Measurements from ENCODE around the gene XIST. TPM values are rescaled to one million over a fixed set of nuclear protein-coding genes. Genes with fewer than 3 reads are reported as not detected.
"Not testable (repeated sequence)": the region's sequence is repeated elsewhere in the genome, so short reads cannot be mapped to it uniquely, and the experiment has no call there.

XIST gene
- total RNA-seq, 2 experiments from 2014 or later, result not detected

DNA sequence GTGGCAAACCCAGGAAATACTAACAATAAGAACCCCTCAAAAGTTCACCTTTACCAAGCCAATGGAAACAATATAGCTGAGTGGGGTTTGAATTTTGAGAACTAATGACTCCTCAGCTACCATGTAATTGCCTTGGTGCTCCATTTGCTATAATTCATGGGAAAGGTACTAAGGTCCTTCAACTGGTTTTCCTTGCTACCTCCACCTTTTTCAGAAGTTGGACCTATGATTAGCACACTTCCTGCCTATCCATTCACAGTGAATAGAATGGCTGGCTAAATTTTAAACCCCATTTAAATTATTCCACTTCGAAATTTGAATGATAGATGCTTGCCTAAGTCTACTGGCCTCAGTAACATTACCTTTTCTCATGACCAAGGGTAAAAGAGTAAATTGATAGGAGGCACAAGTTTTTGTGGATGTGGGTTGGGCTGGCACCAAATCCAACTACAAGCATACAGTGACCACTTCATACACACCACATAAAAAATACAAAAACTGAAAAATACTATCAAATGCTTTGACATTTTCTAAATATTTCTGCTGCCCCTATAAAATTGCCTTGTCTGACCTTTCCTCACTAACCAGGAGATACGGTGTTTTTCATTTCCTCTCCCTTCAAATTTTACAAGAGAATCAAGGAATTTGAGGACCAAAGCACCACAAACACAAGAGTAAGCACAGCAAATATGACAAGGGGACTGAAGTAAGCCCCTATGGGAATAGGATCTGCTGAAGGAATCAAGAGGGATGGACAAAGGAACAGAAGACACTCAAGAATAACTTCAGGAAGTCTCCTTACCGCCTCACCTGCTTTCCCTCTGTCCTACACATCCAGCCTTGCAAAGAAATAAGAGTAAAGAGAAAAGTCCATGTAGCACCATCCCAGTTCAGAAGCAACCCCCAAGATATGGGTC is 34.1 kb downstream of the XIST start:
- H3K4me1 Mint-ChIP-seq (ENCODE audit: low read depth), result no peaks in the 10 kb centered on the region
- CTCF ChIA-PET, result no interaction called here
- H3K36me3 Mint-ChIP-seq (ENCODE audit: low read depth), result no peaks in the 10 kb centered on the region
- intact Hi-C loops (cut with micrococcal nuclease), result no loop called here
- no peak for DNase-seq
- POLR2A ChIA-PET, result no interaction called here
- H3K27ac Mint-ChIP-seq, result no peak overlapping the region
- ATAC-seq, result no peak
- no peaks in the 10 kb centered on the region for H3K9me3 Mint-ChIP-seq
- TF ChIP-seq, protein P1, sequence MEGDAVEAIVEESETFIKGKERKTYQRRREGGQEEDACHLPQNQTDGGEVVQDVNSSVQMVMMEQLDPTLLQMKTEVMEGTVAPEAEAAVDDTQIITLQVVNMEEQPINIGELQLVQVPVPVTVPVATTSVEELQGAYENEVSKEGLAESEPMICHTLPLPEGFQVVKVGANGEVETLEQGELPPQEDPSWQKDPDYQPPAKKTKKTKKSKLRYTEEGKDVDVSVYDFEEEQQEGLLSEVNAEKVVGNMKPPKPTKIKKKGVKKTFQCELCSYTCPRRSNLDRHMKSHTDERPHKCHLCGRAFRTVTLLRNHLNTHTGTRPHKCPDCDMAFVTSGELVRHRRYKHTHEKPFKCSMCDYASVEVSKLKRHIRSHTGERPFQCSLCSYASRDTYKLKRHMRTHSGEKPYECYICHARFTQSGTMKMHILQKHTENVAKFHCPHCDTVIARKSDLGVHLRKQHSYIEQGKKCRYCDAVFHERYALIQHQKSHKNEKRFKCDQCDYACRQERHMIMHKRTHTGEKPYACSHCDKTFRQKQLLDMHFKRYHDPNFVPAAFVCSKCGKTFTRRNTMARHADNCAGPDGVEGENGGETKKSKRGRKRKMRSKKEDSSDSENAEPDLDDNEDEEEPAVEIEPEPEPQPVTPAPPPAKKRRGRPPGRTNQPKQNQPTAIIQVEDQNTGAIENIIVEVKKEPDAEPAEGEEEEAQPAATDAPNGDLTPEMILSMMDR (IDR thresholded peaks at IDR 0.05), result no peak
- no peak overlapping the region for H3K4me3 Mint-ChIP-seq
- peaks cover 2% of the 10 kb centered on the region for H3K27me3 Mint-ChIP-seq

DNA sequence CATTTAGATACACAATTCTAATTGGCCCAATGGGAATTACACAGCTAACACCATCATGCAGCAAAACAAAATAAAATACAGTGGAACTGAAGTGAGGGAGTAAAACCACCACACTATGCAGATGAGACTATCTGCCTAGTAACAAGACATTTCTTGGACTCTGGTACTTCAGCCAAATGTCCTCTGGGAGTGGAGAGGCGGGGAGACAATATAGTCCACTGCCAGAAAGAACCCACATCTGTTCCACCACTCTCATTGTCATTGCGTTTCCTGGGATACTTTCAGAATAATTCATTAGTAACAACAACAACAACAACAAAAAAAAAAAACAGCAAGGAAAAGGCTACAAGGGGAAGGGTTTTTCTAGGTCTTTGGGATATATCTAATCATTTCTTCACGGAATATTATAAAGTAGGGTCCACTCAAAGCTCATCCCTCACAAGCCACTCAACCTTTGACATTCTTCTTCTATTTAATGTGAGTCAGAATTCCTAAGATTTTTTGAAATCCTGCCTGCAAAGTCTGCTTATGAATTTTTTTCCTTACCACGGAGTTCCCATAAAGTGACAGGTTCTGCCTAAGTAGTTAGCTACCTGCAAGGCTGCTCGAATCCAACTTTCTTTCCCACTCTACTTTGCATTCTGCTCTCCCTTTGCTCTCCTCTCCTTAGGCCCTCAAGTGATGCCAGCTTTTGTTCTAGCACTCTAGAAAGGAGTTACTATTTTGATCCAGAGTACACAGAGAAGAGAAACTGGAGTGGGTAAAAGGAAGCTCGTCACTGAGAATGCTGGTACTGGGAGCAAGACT is 34.9 kb downstream of the XIST start:
- Mint-ChIP-seq H3K36me3 (ENCODE audit: low read depth) (no peaks in the 10 kb centered on the region), H3K27ac (no peak overlapping the region), H3K4me1 (ENCODE audit: low read depth) (no peaks in the 10 kb centered on the region), H3K9me3 (no peaks in the 10 kb centered on the region), H3K4me3 (no peak overlapping the region), H3K27me3 (peaks cover 2% of the 10 kb centered on the region)
- intact Hi-C loops (cut with micrococcal nuclease), result no loop called here
- no peak for ATAC-seq
- DNase-seq, result no peak
- TF ChIP-seq, protein P1 (IDR thresholded peaks at IDR 0.05), result no peak
- POLR2A ChIA-PET, result no interaction called here
- CTCF ChIA-PET, result no interaction called here

DNA sequence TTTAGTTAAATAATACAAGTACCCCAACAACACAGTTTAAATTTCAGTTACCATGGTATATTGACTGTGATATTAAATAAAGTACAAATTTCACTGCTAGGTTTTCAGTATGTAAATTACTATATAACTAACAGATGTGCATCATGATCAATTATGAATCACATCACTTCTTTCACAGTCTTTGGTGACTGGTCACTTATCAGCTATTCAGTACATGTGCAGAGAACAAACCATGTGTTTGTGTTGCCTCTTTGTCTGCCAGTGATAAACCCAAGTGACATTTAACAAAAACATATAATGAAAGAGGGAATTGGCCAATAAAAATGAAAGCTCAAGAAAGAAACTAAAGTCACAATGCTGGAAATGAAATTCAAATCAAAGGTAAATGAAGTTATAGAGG is 40.3 kb downstream of the XIST start:
- TF ChIP-seq, protein P1 (IDR thresholded peaks at IDR 0.05), result no peak
- no peaks in the 10 kb centered on the region for H3K4me1 Mint-ChIP-seq (ENCODE audit: low read depth)
- ChIA-PET CTCF (no interaction called here), POLR2A (no interaction called here)
- intact Hi-C loops (cut with micrococcal nuclease), result no loop called here
- H3K9me3 Mint-ChIP-seq, result no peaks in the 10 kb centered on the region
- ATAC-seq (no peak), DNase-seq (no peak)
- H3K27ac Mint-ChIP-seq, result no peak overlapping the region
- H3K36me3 Mint-ChIP-seq (ENCODE audit: low read depth), result no peaks in the 10 kb centered on the region
- no peak overlapping the region for H3K4me3 Mint-ChIP-seq
- no peaks in the 10 kb centered on the region for H3K27me3 Mint-ChIP-seq

DNA sequence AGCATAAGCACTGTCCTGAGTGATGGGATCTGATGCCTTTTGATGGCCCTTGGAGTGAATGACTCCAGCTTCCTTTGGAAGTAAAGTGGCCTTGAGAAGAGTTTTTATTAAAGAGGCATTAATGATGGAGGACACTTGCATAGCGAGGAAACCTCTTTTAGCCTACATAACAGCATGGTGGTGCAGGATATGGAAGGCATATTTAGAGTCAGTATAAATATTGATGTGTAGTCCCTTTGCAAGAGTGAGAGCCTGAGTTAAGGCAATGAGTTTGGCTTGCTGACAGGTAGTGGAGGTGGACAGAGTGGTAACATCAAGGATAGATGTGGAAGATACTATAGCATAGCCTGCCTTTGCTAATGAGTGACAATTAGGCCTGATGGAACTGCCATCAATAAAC is 48.4 kb downstream of the XIST start:
- H3K27ac Mint-ChIP-seq; POLR2A ChIA-PET; H3K9me3 Mint-ChIP-seq; H3K36me3 Mint-ChIP-seq (ENCODE audit: low read depth); H3K4me1 Mint-ChIP-seq (ENCODE audit: low read depth); H3K27me3 Mint-ChIP-seq; intact Hi-C loops (cut with micrococcal nuclease); ATAC-seq; DNase-seq; H3K4me3 Mint-ChIP-seq; CTCF ChIA-PET: not testable (repeated sequence)

DNA sequence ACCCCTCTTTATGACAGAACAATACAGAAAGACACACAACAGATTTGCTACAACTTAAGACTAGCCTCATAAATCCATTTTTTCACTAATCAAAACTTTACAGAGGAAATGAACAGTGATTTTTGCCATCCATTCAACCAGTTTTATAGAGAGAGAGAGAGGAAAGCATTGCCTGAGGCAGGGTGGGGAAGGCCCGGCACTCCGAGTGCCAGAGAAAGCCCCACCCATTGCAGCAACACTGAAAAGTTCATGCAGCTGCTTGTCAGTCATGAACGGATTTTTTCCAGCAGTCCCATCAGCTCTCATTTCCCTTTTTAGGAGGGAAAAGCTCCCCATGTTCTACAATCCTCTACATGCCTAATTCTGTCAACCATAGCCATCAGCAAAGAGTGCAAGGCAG is 52.6 kb downstream of the XIST start:
- Mint-ChIP-seq H3K27me3 (no peaks in the 10 kb centered on the region), H3K9me3 (no peaks in the 10 kb centered on the region), H3K36me3 (ENCODE audit: low read depth) (no peaks in the 10 kb centered on the region), H3K4me3 (no peak overlapping the region), H3K4me1 (ENCODE audit: low read depth) (no peaks in the 10 kb centered on the region), H3K27ac (no peak overlapping the region)
- intact Hi-C loops (cut with micrococcal nuclease), result no loop called here
- TF ChIP-seq, protein P1 (IDR thresholded peaks at IDR 0.05), result no peak
- CTCF ChIA-PET, result no interaction called here
- DNase-seq (no peak), ATAC-seq (no peak)
- POLR2A ChIA-PET, result no interaction called here

DNA sequence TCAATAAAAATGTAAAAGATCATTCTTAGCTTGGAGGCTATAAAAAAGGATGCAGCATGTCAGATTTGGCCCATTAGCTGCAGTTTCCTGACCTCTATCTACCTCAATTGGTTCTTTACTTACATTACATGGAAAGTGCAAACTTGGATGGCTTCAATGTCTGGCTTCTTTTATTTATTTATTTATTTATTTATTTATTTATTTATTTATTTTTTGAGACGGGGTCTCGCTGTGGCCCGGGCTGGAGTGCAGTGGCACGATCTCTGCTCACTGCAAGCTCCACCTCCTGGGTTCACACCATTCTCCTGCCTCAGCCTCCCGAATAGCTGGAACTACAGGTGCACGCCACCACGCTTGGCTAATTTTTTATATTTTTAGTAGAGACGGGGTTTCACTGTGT is 60.0 kb downstream of the XIST start:
- H3K36me3 Mint-ChIP-seq (ENCODE audit: low read depth); H3K27ac Mint-ChIP-seq; POLR2A ChIA-PET; DNase-seq; H3K4me3 Mint-ChIP-seq; H3K4me1 Mint-ChIP-seq (ENCODE audit: low read depth); CTCF ChIA-PET; H3K27me3 Mint-ChIP-seq; intact Hi-C loops (cut with micrococcal nuclease); H3K9me3 Mint-ChIP-seq; ATAC-seq: not testable (repeated sequence)

Measured in activated CD8-positive, alpha-beta T cell treated with anti-CD3 and anti-CD28 coated beads for 36 hours (primary cell).